Liver (tissue), 3 donors: Measurements from ENCODE around the gene STPG1.

Source experiments
- ATF3 ChIP-seq: IDR thresholded peaks from 2 replicates; pipeline ENCODE4 v1.6.1; 2016; ENCODE audit warnings: antibody characterized with exemption
- CTCF ChIP-seq: fragments of 150-350 bp; IDR thresholded peaks from 2 replicates; pipeline ENCODE4 v1.5.1; 2017; ENCODE audit warnings: improper control_type of control experiment, low read depth, low read length; ENCODE audit not compliant: missing input control
- FOXA1 ChIP-seq: IDR thresholded peaks from 2 replicates; pipeline ENCODE4 v1.6.1; 2016; ENCODE audit warnings: antibody characterized with exemption
- HNF4A ChIP-seq, 2 donors: conservative IDR thresholded peaks; 2 replicates each; pipeline ENCODE4 v1.6.1; 2016; ENCODE audit warnings: antibody characterized with exemption in 2 of 2, mild to moderate bottlenecking in 2 of 2
- JUND ChIP-seq, 2 donors: IDR thresholded peaks; 2 replicates each; pipeline ENCODE4 v1.6.1; 2016; ENCODE audit warnings: antibody characterized with exemption in 2 of 2
- MAX ChIP-seq: IDR thresholded peaks from 2 replicates; pipeline ENCODE4 v1.6.1; 2016; ENCODE audit warnings: antibody characterized with exemption
- REST ChIP-seq: IDR thresholded peaks from 2 replicates; pipeline ENCODE4 v1.6.1; 2016; ENCODE audit warnings: antibody characterized with exemption, mild to moderate bottlenecking
- RXRA ChIP-seq, 2 donors: IDR thresholded peaks; 2 replicates each; pipeline ENCODE4 v1.6.1; 2017 to 2018; ENCODE audit warnings: antibody characterized with exemption in 2 of 2, mild to moderate bottlenecking in 1 of 2
- SP1 ChIP-seq: IDR thresholded peaks from 2 replicates; pipeline ENCODE4 v1.6.1; 2018; ENCODE audit warnings: antibody characterized with exemption, mild to moderate bottlenecking
- TAF1 ChIP-seq: conservative IDR thresholded peaks from 2 replicates; pipeline ENCODE4 v1.6.1; 2016; ENCODE audit warnings: antibody characterized with exemption, mild to moderate bottlenecking
- ZBTB33 ChIP-seq: IDR thresholded peaks from 2 replicates; pipeline ENCODE4 v1.6.1; 2016; ENCODE audit warnings: antibody characterized with exemption
- donor health status: healthy.
- donor health status: healthy.

- TF ChIP-seq RXRA (IDR thresholded peaks at IDR 0.05) (peak; percentile 9 to 37), TAF1 (no peak), JUND (IDR thresholded peaks at IDR 0.05) (no peak), CTCF (peak; percentile 80), REST (no peak), SP1 (peak; percentile 45), ATF3 (no peak), ZBTB33 (no peak), MAX (no peak), FOXA1 (no peak), HNF4A (conservative IDR thresholded peaks at IDR 0.05) (peak; percentile 78 to 80)
Observed at GRCh38 chr1:24391882-24392603, 21.5 kb downstream of the STPG1 start.
